Measurements from ENCODE around the gene LRMDA. TPM values are rescaled to one million over a fixed set of nuclear protein-coding genes. Genes with fewer than 3 reads are reported as not detected.

Gene LRMDA
- total and polyA plus RNA-seq, 2 of the 8 experiments (the other 6 are each of a cell fraction or from before 2014, with no cell fraction given) = 0.86 to 2.8 TPM

GRCh38 chr10:75681334-75681733, 249.9 kb downstream of the LRMDA start:
- CTCF ChIA-PET (ENCODE audit: partially characterized antibody) = interaction anchor here (1.2 kb wide), 1 partner anchor 286 kb away, joined by 3 read pairs; no protein-coding TSS in a partner anchor
- H3K27ac ChIP-seq (ENCODE audit: low read depth, low read length) = no peak overlapping the region
- TF ChIP-seq SP2 (IDR thresholded peaks at IDR 0.05; ENCODE audit: low read length) (no peak), CEBPB (IDR thresholded peaks at IDR 0.05; ENCODE audit: low read depth, low read length) (no peak), BRCA1 (IDR thresholded peaks at IDR 0.05; ENCODE audit: low read depth, low read length) (no peak), SAP30 (IDR thresholded peaks at IDR 0.05; ENCODE audit: insufficient read depth, insufficient replicate concordance, low read length) (no peak), NANOG (IDR thresholded peaks at IDR 0.05; ENCODE audit: insufficient read depth, low read depth, low read length, poor library complexity, severe bottlenecking) (no peak), HDAC6 (IDR thresholded peaks at IDR 0.05; ENCODE audit: low read depth, low read length) (no peak), SRF (IDR thresholded peaks at IDR 0.05; ENCODE audit: low read depth, low read length) (no peak), CTBP2 (IDR thresholded peaks at IDR 0.05; ENCODE audit: borderline replicate concordance, insufficient read depth, insufficient read length, low read length) (no peak), KDM4A (IDR thresholded peaks at IDR 0.05; ENCODE audit: low read depth, low read length, severe bottlenecking) (no peak), JUN (IDR thresholded peaks at IDR 0.05; ENCODE audit: low read depth, low read length) (no peak), TAF7 (optimal IDR thresholded peaks at IDR 0.05; ENCODE audit: borderline replicate concordance, low read depth, low read length) (no peak), KDM1A (IDR thresholded peaks at IDR 0.05; ENCODE audit: borderline replicate concordance, low read length) (no peak), YY1 (IDR thresholded peaks at IDR 0.05; ENCODE audit: low read depth, low read length) (no peak), TAF1 (IDR thresholded peaks at IDR 0.05; ENCODE audit: low read depth, low read length) (no peak)

More at GRCh38 chr10:75681334-75681733, 249.9 kb downstream of the LRMDA start:
- H2BK15ac ChIP-seq (ENCODE audit: low read length) = no peak overlapping the region
- FAIRE-seq = no peak
- H3K18ac ChIP-seq (ENCODE audit: extremely low read depth, low read length) = no peak overlapping the region
- peaks cover 0 to 4% (median 0%) of the 10 kb centered on the region in 4 experiments; a peak in 1 of 7 replicates for H3K4me1 ChIP-seq (replicated peaks in 1 of 4; ENCODE audit: control insufficient read depth in 3 of 4, insufficient read depth in 4 of 4, low read length in 3 of 4)
- no peaks in the 10 kb centered on the region for H3K27me3 ChIP-seq (replicated peaks in 1 of 4; ENCODE audit: control insufficient read depth in 3 of 4, extremely low read depth in 1 of 4, insufficient read depth in 3 of 4, low read length in 3 of 4)
- POLR2A ChIA-PET (ENCODE audit: partially characterized antibody) = no interaction called here
- H4K91ac ChIP-seq (replicated peaks; ENCODE audit: insufficient read length, low read length) = no peak overlapping the region
- no peaks in the 10 kb centered on the region for H3K9me3 ChIP-seq (ENCODE audit: insufficient read depth in 2 of 2, low read depth in 1 of 2, low read length in 1 of 2)
- no peak overlapping the region for H2BK120ac ChIP-seq (replicated peaks; ENCODE audit: low read depth, low read length)
- no peak overlapping the region for H2AK5ac ChIP-seq (ENCODE audit: low read depth, low read length)
- no peak overlapping the region for H2BK5ac ChIP-seq (ENCODE audit: low read depth, low read length)
- H3K79me2 ChIP-seq (ENCODE audit: control insufficient read depth in 1 of 2, insufficient read depth in 2 of 2, low read length in 2 of 2) = no peaks in the 10 kb centered on the region
- no peak overlapping the region for H4K5ac ChIP-seq (ENCODE audit: insufficient read length, low read depth, low read length)
- H2BK12ac ChIP-seq (ENCODE audit: low read depth, low read length) = no peak overlapping the region
- H3K79me1 ChIP-seq (ENCODE audit: low read depth, low read length) = no peaks in the 10 kb centered on the region
- no peak overlapping the region for H3K9ac ChIP-seq (replicated peaks in 1 of 4; ENCODE audit: extremely low read depth in 1 of 4, low read depth in 3 of 4, low read length in 3 of 4)
- WGBS, 2 experiments (ENCODE audit: extremely low coverage in 1 of 2, insufficient coverage in 1 of 2, insufficient read length in 1 of 2, insufficient replicate concordance in 2 of 2, low coverage in 1 of 2, low lambda C conversion rate in 2 of 2, missing lambda C conversion rate in 1 of 2) = 84% methylated on average over 7 of the region's 7 CpGs; no CpG with 5 or more reads in 1 of the 2 experiments
- no peaks in the 10 kb centered on the region for H3K36me3 ChIP-seq (ENCODE audit: control insufficient read depth in 2 of 4, insufficient read depth in 4 of 4, low read length in 3 of 4)
- no peak overlapping the region for H3K4me2 ChIP-seq (ENCODE audit: insufficient read depth in 1 of 2, low read depth in 2 of 2, low read length in 2 of 2)
- H4K8ac ChIP-seq (ENCODE audit: extremely low read depth, insufficient read depth, low read length) = no peak overlapping the region; the same call in 1 of the 2 replicates
- no peak overlapping the region for H3K56ac ChIP-seq (replicated peaks; ENCODE audit: insufficient read length, low read depth, low read length)
- H4K20me1 ChIP-seq (replicated peaks in 1 of 2; ENCODE audit: control insufficient read depth in 1 of 2, insufficient read depth in 2 of 2, low read length in 2 of 2) = no peaks in the 10 kb centered on the region
- DNase-seq (ENCODE audit: low read depth in 1 of 2, low spot score in 2 of 2) = no peak
- H3K23ac ChIP-seq (ENCODE audit: insufficient read length) = no peak overlapping the region
- H3K14ac ChIP-seq (ENCODE audit: insufficient read length) = no peak overlapping the region
- H2BK20ac ChIP-seq (ENCODE audit: low read length) = no peak overlapping the region
- H2AFZ ChIP-seq (ENCODE audit: low read length) = peak overlapping the region; percentile 51
- no peak overlapping the region for H3K4me3 ChIP-seq (ENCODE audit: extremely low read depth in 1 of 4, insufficient read depth in 2 of 4, low read depth in 3 of 4, low read length in 4 of 4)
- H3K23me2 ChIP-seq (ENCODE audit: low read depth, low read length) = peaks cover 1% of the 10 kb centered on the region; the same call in 1 of the 2 replicates
- no peak overlapping the region for H3K4ac ChIP-seq (replicated peaks; ENCODE audit: insufficient read length, low read depth, low read length)
